Measurements from ENCODE around the gene P4HB.

P4HB gene

DNA sequence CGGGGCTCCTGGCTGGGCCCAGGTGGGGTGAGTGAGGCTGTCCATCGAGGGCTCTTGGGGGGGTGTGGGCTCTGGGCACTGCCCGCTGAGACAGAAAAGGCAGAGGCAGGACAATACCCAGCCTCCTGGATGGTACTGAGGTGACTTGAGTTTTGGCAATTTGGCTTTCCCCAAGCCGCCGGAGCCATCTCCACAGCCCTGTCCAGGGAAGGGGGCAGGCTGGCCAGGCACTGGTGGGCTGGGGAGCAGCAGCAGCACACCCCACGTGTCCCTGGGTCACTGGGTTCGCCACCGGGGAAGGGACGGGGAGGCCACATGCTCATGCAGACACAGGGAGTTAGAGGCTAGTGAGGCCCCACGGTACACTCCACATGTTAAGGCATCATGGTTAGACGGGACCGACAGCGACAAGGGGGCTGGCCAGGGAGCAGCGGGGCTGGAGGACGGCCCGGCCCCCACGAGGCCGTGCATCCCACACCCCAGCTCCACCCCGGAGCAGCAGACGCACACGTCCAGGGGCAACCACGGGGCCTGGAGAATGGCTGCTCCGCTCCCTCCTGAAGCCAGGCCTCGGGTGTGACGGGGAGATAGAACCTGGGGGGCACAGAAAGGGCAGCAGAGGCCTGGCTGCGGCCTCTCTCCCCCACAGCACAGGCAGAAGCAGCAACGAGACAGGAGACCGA, 7.8 kb upstream of the P4HB start:
- 0 out of 2 replicates have a peak, but pooled peaks have one; percentile 10 for TF ChIP-seq YY1 (IDR thresholded peaks at IDR 0.05; ENCODE audit: low read depth)
- no peak for TF ChIP-seq CREB1 (IDR thresholded peaks at IDR 0.05; ENCODE audit: low read depth)
- 0 out of 2 replicates have a peak, but pooled peaks have one; percentile 35 for TF ChIP-seq FOXM1 (IDR thresholded peaks at IDR 0.05; ENCODE audit: borderline replicate concordance, low read depth)
- TF ChIP-seq ZBTB7A (IDR thresholded peaks at IDR 0.05; ENCODE audit: low read depth), result peak; percentile 23; the same call in 1 of the 2 replicates
- peak; percentile 10; the same call in 1 of the 2 replicates for TF ChIP-seq NFIC (IDR thresholded peaks at IDR 0.05)

DNA sequence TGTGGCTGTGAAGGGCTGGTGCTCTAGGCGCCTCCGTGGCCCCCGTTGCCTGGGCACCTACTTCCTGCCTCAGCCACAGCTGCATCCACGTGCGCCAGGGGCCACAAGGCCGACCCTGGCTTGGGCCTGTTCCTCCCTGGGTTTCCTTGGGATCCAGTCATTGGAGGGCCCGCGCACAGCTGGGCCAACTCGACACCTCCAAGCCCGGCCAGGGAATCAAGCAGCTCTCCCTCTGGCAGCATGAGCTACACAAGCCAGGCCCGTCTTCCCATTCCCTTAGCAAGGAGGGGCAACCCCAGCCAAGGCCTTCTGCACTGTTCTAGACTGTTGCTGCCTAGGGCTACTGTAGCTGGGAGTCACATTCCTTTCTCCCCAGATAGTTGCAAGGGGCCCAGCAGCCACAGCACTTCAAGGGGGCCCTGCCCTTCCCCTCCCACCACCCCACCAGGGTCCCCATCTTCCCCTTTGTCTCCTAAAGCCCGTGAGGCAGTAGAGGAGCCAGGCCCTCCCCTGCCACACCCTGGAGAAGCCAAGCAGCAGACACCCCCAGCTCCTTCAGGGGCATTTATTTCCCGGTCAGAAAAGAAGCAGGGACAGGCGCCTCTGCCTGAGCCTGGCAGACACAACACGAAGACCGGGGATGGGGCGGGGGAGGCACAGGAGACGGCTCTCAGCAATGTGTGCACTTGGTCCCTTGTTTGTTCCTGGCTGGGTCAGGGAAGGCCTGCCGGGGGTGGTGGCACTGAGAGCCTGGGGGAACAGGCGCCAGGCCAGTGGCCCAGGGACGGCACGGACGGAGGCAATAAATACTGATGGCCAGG, 7.0 kb upstream of the P4HB start:
- TF ChIP-seq NFIC (IDR thresholded peaks at IDR 0.05) (peak; percentile 4; the same call in 1 of the 2 replicates), MAX (IDR thresholded peaks at IDR 0.05) (peak; percentile 15; the same call in 1 of the 2 replicates)
- TF ChIP-seq, protein P1, sequence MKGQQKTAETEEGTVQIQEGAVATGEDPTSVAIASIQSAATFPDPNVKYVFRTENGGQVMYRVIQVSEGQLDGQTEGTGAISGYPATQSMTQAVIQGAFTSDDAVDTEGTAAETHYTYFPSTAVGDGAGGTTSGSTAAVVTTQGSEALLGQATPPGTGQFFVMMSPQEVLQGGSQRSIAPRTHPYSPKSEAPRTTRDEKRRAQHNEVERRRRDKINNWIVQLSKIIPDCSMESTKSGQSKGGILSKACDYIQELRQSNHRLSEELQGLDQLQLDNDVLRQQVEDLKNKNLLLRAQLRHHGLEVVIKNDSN (IDR thresholded peaks at IDR 0.05), result no peak

DNA sequence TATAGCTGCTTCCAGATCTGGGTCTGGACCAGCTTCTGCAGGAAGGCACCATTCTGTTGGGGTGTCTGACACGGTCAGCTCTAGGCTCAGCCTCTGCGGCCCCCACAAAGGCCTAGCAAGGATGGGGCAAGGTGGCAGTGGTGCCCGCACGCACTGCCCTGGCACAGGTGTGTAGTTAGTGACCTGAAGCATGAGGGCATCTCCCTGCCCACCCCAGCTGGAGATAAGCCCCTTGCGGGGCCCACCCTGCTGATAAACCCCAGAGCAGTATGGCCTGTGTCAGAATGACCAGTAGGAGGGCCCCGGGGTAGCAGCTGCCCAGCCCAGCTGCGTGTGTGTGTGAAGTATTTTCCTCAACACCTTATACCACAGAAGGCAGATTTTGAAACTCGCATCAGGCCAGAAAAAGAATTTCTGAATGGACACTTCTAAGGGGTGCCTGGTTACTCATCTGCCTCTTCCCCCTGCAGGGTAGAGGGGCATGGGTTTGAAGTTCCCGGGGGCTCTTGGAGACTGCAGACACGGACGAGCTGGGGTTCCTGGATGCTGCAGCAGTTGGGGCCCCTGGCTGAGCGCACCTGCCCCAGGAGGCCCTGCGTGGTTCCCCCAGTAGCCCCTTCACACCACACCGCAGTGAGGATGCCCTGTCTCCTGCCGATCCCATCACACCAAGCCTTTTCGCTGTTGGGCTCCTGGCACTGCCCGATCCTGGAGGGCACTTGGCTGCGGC, 6.3 kb upstream of the P4HB start:
- TF ChIP-seq YY1 (IDR thresholded peaks at IDR 0.05; ENCODE audit: low read depth) (no peak), CEBPB (IDR thresholded peaks at IDR 0.05) (no peak), CREB1 (IDR thresholded peaks at IDR 0.05; ENCODE audit: low read depth) (no peak)

- 0 out of 2 replicates have a peak, but pooled peaks have one; percentile 15 for TF ChIP-seq TCF12 (IDR thresholded peaks at IDR 0.05; ENCODE audit: low read depth)
- 0 out of 2 replicates have a peak, but pooled peaks have one; percentile 19 for TF ChIP-seq NFIC (IDR thresholded peaks at IDR 0.05)
- TF ChIP-seq YY1 (IDR thresholded peaks at IDR 0.05; ENCODE audit: low read depth), result no peak
Observed at GRCh38 chr17:81865733-81866439, 5.6 kb upstream of the P4HB start.

DNA sequence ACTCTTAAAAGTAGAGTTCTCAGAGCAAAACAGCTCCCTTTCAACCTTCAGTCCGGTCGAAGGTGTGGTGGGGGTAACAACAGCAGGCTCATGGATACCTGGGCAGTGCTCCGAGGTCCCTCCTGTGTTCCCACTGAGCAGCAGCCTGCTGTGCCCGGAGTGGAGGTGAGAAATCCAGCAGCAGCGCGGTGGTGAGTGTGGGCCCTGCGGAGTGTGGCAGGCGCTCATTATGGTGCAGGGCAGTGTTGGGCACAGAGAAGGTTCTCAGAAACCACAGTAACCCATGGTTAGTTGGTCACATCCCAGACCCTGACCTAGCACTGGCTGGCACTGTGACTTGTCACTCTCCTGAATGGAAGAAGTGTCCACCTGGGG, 5.0 kb upstream of the P4HB start:
- TF ChIP-seq TAF1 (IDR thresholded peaks at IDR 0.05; ENCODE audit: low read depth), result no peak
- TF ChIP-seq YY1 (IDR thresholded peaks at IDR 0.05; ENCODE audit: low read depth), result no peak
- no peak for TF ChIP-seq EGR1 (IDR thresholded peaks at IDR 0.05)
- no peak for TF ChIP-seq REST (IDR thresholded peaks at IDR 0.05; ENCODE audit: low read depth)
- TF ChIP-seq FOXM1 (IDR thresholded peaks at IDR 0.05; ENCODE audit: borderline replicate concordance, low read depth), result no peak
- no peak for TF ChIP-seq MAX (IDR thresholded peaks at IDR 0.05)
- TF ChIP-seq TCF12 (IDR thresholded peaks at IDR 0.05; ENCODE audit: low read depth), result no peak
- no peak for TF ChIP-seq EP300 (IDR thresholded peaks at IDR 0.05; ENCODE audit: borderline replicate concordance)
- TF ChIP-seq CREB1 (IDR thresholded peaks at IDR 0.05; ENCODE audit: low read depth), result no peak
- TF ChIP-seq ZBTB7A (IDR thresholded peaks at IDR 0.05; ENCODE audit: low read depth), result no peak
- TF ChIP-seq TEAD4 (IDR thresholded peaks at IDR 0.05), result no peak

GRCh38 chr17:81863833-81864768, 3.8 kb upstream of the P4HB start:
- no peak for TF ChIP-seq FOXM1 (IDR thresholded peaks at IDR 0.05; ENCODE audit: borderline replicate concordance, low read depth)
- no peak for TF ChIP-seq TEAD4 (IDR thresholded peaks at IDR 0.05)
- TF ChIP-seq TAF1 (IDR thresholded peaks at IDR 0.05; ENCODE audit: low read depth), result no peak
- no peak for TF ChIP-seq NFIC (IDR thresholded peaks at IDR 0.05)
- TF ChIP-seq RAD21 (IDR thresholded peaks at IDR 0.05; ENCODE audit: low read depth), result no peak
- TF ChIP-seq CREB1 (IDR thresholded peaks at IDR 0.05; ENCODE audit: low read depth), result no peak
- TF ChIP-seq YY1 (IDR thresholded peaks at IDR 0.05; ENCODE audit: low read depth), result no peak
- no peak for TF ChIP-seq EP300 (IDR thresholded peaks at IDR 0.05; ENCODE audit: borderline replicate concordance)
- TF ChIP-seq, protein P1 (IDR thresholded peaks at IDR 0.05), result no peak
- no peak for TF ChIP-seq TCF12 (IDR thresholded peaks at IDR 0.05; ENCODE audit: low read depth)
- TF ChIP-seq ZBTB7A (IDR thresholded peaks at IDR 0.05; ENCODE audit: low read depth), result no peak
- TF ChIP-seq MAX (IDR thresholded peaks at IDR 0.05), result no peak
- TF ChIP-seq EGR1 (IDR thresholded peaks at IDR 0.05), result no peak
- TF ChIP-seq CEBPB (IDR thresholded peaks at IDR 0.05), result no peak
- no peak for TF ChIP-seq REST (IDR thresholded peaks at IDR 0.05; ENCODE audit: low read depth)
